ENCODE measurements around the gene GRK3. TPM values are rescaled to one million over a fixed set of nuclear protein-coding genes. Genes with fewer than 3 reads are reported as not detected.

Gene GRK3
- total and polyA plus RNA-seq, 2 of the 4 experiments (the other 2 are of a cell fraction), result 0.58 to 1.6 TPM

- no peak overlapping the region for H2AK9ac ChIP-seq (replicated peaks; ENCODE audit: low read depth, low read length, poor library complexity)
- no peak overlapping the region for H3K18ac ChIP-seq (ENCODE audit: low read depth, low read length)
- no peak overlapping the region for H3K23ac ChIP-seq (ENCODE audit: low read depth, low read length)
- no peaks in the 10 kb centered on the region for H3K9me3 ChIP-seq (ENCODE audit: control insufficient read depth, insufficient read depth, low read length)
- no peak overlapping the region for H2AFZ ChIP-seq (replicated peaks; ENCODE audit: low read length, poor library complexity)
- H3K9ac ChIP-seq (ENCODE audit: low read depth, low read length), result no peak overlapping the region
- no peak overlapping the region for H2BK120ac ChIP-seq (ENCODE audit: low read depth, low read length)
- H4K8ac ChIP-seq (ENCODE audit: low read depth in 2 of 2, low read length in 2 of 2), result no peak overlapping the region
- H4K5ac ChIP-seq (ENCODE audit: low read depth, low read length), result no peak overlapping the region
- no peak overlapping the region for H3K4me2 ChIP-seq (ENCODE audit: low read depth, low read length)
- DNase-seq (no peak), ATAC-seq (ENCODE audit: low read depth) (no peak)
- no peak overlapping the region for H2BK15ac ChIP-seq (ENCODE audit: low read depth, low read length)
- no TSS peak for BruUV-seq (replicated peaks)
- H2BK5ac ChIP-seq (ENCODE audit: low read depth, low read length, poor library complexity, severe bottlenecking), result no peak overlapping the region
- intact Hi-C loops (cut with micrococcal nuclease) (no loop called here), dilution Hi-C loops (cut with HindIII; ENCODE audit: low sequenced_read_pairs, unreplicated experiment) (no loop called here), in situ Hi-C loops (cut with MboI; ENCODE audit: low sequenced_read_pairs) (no loop called here)
- WGBS, 2 experiments (ENCODE audit: extremely low coverage in 2 of 2, insufficient read length in 1 of 2), result 87% methylated on average over 3 of the region's 4 CpGs; no CpG with 5 or more reads in 1 of the 2 experiments
- H3K14ac ChIP-seq (replicated peaks; ENCODE audit: low read depth, low read length), result no peak overlapping the region
- no peaks in the 10 kb centered on the region for H3K4me1 ChIP-seq (ENCODE audit: control insufficient read depth, insufficient read depth, low read length)
- no peaks in the 10 kb centered on the region for H3K36me3 ChIP-seq (ENCODE audit: control insufficient read depth, insufficient read depth, low read length)
- no peaks in the 10 kb centered on the region for H3K9me1 ChIP-seq (ENCODE audit: insufficient read depth, low read length)
- no peak overlapping the region for H4K91ac ChIP-seq (ENCODE audit: insufficient read depth, low read depth, low read length)
- TF ChIP-seq BHLHE40 (IDR thresholded peaks at IDR 0.05; ENCODE audit: low read depth, low read length) (no peak), POLR2A (IDR thresholded peaks at IDR 0.05; ENCODE audit: low read depth, low read length) (no peak), RFX5 (IDR thresholded peaks at IDR 0.05; ENCODE audit: low read depth, low read length) (no peak), SMC3 (IDR thresholded peaks at IDR 0.05; ENCODE audit: low read depth, low read length) (no peak), RAD21 (IDR thresholded peaks at IDR 0.05; ENCODE audit: low read length) (no peak), CTCF (conservative IDR thresholded peaks at IDR 0.05; ENCODE audit: low read depth, low read length) (no peak), RCOR1 (IDR thresholded peaks at IDR 0.05; ENCODE audit: insufficient replicate concordance, low read length) (no peak), CEBPB (IDR thresholded peaks at IDR 0.05; ENCODE audit: low read depth, low read length) (no peak), USF2 (IDR thresholded peaks at IDR 0.05; ENCODE audit: low read depth, low read length) (no peak), MXI1 (IDR thresholded peaks at IDR 0.05; ENCODE audit: borderline replicate concordance, low read depth, low read length) (no peak), CHD1 (IDR thresholded peaks at IDR 0.05; ENCODE audit: low read depth, low read length) (no peak), MAZ (IDR thresholded peaks at IDR 0.05; ENCODE audit: borderline replicate concordance, low read depth, low read length) (no peak), FOS (IDR thresholded peaks at IDR 0.05; ENCODE audit: low read depth, low read length) (no peak), MAFK (IDR thresholded peaks at IDR 0.05; ENCODE audit: low read depth, low read length) (no peak), NFE2L2 (IDR thresholded peaks at IDR 0.05; ENCODE audit: low read depth, low read length) (no peak), ELK1 (IDR thresholded peaks at IDR 0.05; ENCODE audit: borderline replicate concordance, low read depth, low read length) (no peak)
- no peak overlapping the region for H2BK20ac ChIP-seq (ENCODE audit: low read depth, low read length)
- POLR2A ChIA-PET (ENCODE audit: unreplicated experiment), result no interaction called here
- no peak overlapping the region for H3K4ac ChIP-seq (ENCODE audit: low read depth, low read length)
- no peak overlapping the region for H3K27ac ChIP-seq (ENCODE audit: insufficient read depth, low read length)
- H3K4me3 ChIP-seq (ENCODE audit: insufficient read depth, low read depth, low read length), result no peak overlapping the region
- no peaks in the 10 kb centered on the region for H3K79me1 ChIP-seq (ENCODE audit: low read depth in 1 of 2, low read length in 2 of 2)
- H3K27me3 ChIP-seq (ENCODE audit: control insufficient read depth, insufficient read depth, low read length), result peaks cover 10% of the 10 kb centered on the region; the same call in 1 of the 2 replicates
- no peak overlapping the region for H2AK5ac ChIP-seq (ENCODE audit: low read depth, low read length)
- CTCF ChIA-PET, result no interaction called here
- no peaks in the 10 kb centered on the region for H4K20me1 ChIP-seq (ENCODE audit: insufficient read depth, low read length)
- H3K56ac ChIP-seq (ENCODE audit: extremely low read depth, insufficient read depth, low read length), result no peak overlapping the region
Observed at GRCh38 chr22:25558341-25558740, 6.1 kb upstream of the GRK3 start.

Data from IMR-90 (cell line).